Loucy (cell line): Measurements from ENCODE around the gene CAB39.
A peak's percentile ranks its signal among the peaks of the same experiment; 100 is the strongest.

ENCODE experiments used
- H2AFZ ChIP-seq: fragments of 200-600 bp; sonication (generic); 2 replicates; pipeline ENCODE4 v1.6.0; 2016; ENCODE audit warnings: antibody characterized with exemption, mild to moderate bottlenecking, low read length, moderate library complexity
- H3F3A ChIP-seq: fragments of 200-600 bp; 2 replicates; pipeline ENCODE4 v1.6.0; 2016; ENCODE audit warnings: antibody characterized with exemption, low read depth, mild to moderate bottlenecking
- H3K27me3 ChIP-seq: fragments of 200-600 bp; sonication (generic); 2 replicates; pipeline ENCODE4 v1.6.1; 2014; ENCODE audit warnings: low read length, mild to moderate bottlenecking; ENCODE audit not compliant: insufficient read depth, poor library complexity, severe bottlenecking
- H3K36me3 ChIP-seq: fragments of 200-600 bp; sonication (generic); 2 replicates; pipeline ENCODE4 v1.6.1; 2016; ENCODE audit warnings: low read length; ENCODE audit not compliant: insufficient read depth
- H3K4me1 ChIP-seq: fragments of 200-600 bp; sonication (generic); 2 replicates; pipeline ENCODE4 v1.5.1; 2014; ENCODE audit warnings: low read length, mild to moderate bottlenecking; ENCODE audit not compliant: insufficient read depth, poor library complexity, severe bottlenecking
- H3K4me2 ChIP-seq: fragments of 200-600 bp; sonication (generic); 2 replicates; pipeline ENCODE4 v1.6.0; 2014; ENCODE audit warnings: antibody characterized with exemption, low read length, low read depth, mild to moderate bottlenecking; ENCODE audit not compliant: poor library complexity, severe bottlenecking
- H3K4me3 ChIP-seq: fragments of 200-600 bp; sonication (generic); 2 replicates; pipeline ENCODE4 v1.5.1; 2014; ENCODE audit warnings: low read length, mild to moderate bottlenecking, mixed read lengths; ENCODE audit not compliant: poor library complexity, severe bottlenecking
- H3K79me2 ChIP-seq: fragments of 200-600 bp; sonication (generic); 2 replicates; pipeline ENCODE4 v1.6.1; 2014; ENCODE audit warnings: low read length; ENCODE audit not compliant: insufficient read depth
- H3K9ac ChIP-seq: fragments of 200-600 bp; sonication (generic); 2 replicates; pipeline ENCODE4 v1.6.0; 2014; ENCODE audit warnings: mild to moderate bottlenecking, low read depth, low read length, moderate library complexity; ENCODE audit not compliant: poor library complexity, severe bottlenecking
- H3K9me2 ChIP-seq: fragments of 200-600 bp; sonication (generic); replicated peaks from 2 replicates; pipeline ENCODE4 v1.6.1; 2016; ENCODE audit warnings: low read depth, low read length, mixed read lengths
- H3K9me3 ChIP-seq: fragments of 200-600 bp; sonication (generic); 2 replicates; pipeline ENCODE4 v1.6.1; 2014; ENCODE audit warnings: mild to moderate bottlenecking, antibody characterized with exemption, low read length, low read depth; ENCODE audit not compliant: insufficient read depth
- H4K20me1 ChIP-seq: fragments of 200-600 bp; sonication (generic); 2 replicates; pipeline ENCODE4 v1.6.0; 2014; ENCODE audit warnings: antibody characterized with exemption, low read length, mild to moderate bottlenecking; ENCODE audit not compliant: insufficient read depth, poor library complexity, severe bottlenecking
- EZH2phosphoT487 ChIP-seq: fragments of 200-600 bp; IDR thresholded peaks from 2 replicates; pipeline ENCODE4 v1.6.1; 2018; ENCODE audit warnings: antibody characterized with exemption, mild to moderate bottlenecking, moderate library complexity, borderline replicate concordance
- TF ChIP-seq, protein P1 (sequence below): fragments of 200-600 bp; sonication (generic); conservative IDR thresholded peaks from 2 replicates; pipeline ENCODE4 v1.5.1; 2014; ENCODE audit warnings: mild to moderate bottlenecking, antibody characterized with exemption, low read length

CAB39 gene

DNA sequence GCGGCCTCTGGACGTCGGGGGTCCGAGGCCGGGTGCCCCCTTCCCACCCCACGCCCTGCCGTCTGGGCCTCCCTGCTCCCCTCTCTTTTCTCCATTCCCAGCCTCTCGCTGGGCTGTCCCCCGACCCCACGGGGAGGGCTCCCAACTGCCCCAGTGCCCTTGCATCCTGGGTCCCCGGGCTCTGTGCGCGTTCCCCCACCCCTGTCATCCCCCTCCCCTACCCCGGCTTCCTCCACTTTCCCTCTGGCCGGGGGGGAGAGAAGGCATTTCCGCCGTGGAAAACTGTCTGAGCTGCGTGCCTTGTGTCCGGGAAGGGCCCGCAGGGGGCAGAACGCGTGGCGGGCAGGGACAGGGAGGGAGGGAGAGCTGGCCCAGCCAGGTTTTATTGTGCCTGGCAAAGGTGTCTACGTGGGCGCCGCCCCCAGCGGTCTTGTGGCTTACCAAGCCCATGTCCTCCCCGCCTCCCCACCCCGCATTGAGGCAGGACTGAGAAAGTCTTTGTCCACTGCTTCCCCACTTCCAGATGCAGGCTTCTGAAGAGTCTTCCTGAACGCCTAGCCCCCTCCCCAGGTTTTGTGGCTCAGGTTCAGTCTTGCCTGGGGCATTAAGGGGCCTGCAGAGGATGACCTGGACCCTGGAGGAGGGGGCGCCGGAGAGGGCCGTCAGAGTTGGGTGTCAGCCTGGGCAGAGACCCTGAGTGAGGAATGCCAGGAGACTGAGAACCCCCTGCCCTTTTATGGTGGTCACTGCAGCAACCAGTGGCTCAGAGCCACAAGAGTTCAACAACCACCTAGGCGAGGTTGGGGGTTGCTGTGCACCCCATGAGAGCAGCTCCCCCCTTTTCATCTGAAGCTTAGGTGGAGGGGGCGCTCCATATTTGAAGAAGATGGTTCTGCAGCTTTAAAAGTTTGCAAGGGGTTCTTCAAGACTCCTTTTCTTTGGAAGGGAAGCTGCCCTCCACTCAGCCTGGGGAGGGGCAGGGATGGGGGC lies 153.4 kb downstream of the CAB39 start:
- Histone ChIP-seq H4K20me1 (peaks cover 33% of the 10 kb centered on the region), H3K9me3 (no peaks in the 10 kb centered on the region), H3K4me3 (peak overlapping the region; percentile 97), H2AFZ (peak overlapping the region; percentile 73; the same call in 1 of the 2 replicates), H3F3A (0 out of 2 replicates have a peak, but pooled peaks cover 8% of the 10 kb centered on the region), H3K27me3 (peaks cover 4% of the 10 kb centered on the region), H3K4me1 (peaks cover 47% of the 10 kb centered on the region), H3K4me2 (peak overlapping the region; percentile 95), H3K9me2 (no peaks in the 10 kb centered on the region), H3K9ac (peak overlapping the region; percentile 98), H3K36me3 (no peaks in the 10 kb centered on the region; the same call in 1 of the 2 replicates), H3K79me2 (peaks cover 62% of the 10 kb centered on the region)
- TF ChIP-seq EZH2phosphoT487: no peak
- TF ChIP-seq, protein P1, sequence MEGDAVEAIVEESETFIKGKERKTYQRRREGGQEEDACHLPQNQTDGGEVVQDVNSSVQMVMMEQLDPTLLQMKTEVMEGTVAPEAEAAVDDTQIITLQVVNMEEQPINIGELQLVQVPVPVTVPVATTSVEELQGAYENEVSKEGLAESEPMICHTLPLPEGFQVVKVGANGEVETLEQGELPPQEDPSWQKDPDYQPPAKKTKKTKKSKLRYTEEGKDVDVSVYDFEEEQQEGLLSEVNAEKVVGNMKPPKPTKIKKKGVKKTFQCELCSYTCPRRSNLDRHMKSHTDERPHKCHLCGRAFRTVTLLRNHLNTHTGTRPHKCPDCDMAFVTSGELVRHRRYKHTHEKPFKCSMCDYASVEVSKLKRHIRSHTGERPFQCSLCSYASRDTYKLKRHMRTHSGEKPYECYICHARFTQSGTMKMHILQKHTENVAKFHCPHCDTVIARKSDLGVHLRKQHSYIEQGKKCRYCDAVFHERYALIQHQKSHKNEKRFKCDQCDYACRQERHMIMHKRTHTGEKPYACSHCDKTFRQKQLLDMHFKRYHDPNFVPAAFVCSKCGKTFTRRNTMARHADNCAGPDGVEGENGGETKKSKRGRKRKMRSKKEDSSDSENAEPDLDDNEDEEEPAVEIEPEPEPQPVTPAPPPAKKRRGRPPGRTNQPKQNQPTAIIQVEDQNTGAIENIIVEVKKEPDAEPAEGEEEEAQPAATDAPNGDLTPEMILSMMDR: no peak

DNA sequence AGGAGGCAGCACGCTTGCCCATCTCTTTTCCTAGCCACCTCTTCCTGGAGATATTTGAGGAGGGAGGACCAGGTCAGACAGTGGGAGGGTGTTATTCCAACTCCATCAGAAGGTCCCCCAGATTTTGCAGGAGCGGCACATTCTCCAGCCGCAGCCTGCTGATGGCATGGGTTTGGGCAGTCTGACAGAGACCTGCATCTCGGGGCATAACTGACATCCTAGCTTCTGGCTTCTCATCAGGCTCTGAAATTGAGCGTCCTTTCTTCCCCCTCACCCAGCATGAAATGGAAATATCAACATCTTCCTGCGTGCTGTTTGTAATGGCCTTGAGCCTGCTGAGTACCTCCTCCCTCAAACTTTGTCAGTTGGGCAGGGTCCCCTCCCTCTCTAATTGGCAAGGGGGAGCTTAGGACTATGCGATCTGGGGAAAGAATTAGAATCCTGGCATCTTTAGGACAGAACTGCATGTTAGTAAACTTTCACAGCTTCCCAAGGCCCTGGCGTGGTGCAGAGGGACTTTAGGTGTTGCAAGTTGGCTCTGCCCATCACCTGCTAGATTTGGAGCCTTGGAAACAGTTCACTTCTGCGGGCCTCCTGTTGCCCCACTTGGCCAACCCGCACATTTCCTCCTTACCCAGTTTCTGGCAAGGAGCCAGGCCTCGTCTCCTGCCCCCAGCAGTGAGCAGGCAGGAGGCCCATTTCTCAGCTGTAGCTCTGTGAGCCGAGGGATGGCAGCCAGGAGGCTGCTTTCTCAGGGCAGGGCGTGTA lies 154.3 kb downstream of the CAB39 start:
- Histone ChIP-seq H2AFZ (no peak overlapping the region), H3K9me3 (no peaks in the 10 kb centered on the region), H3K4me3 (peak overlapping the region; percentile 97), H3K9ac (peak overlapping the region; percentile 98), H3F3A (0 out of 2 replicates have a peak, but pooled peaks cover 8% of the 10 kb centered on the region), H3K4me1 (peaks cover 49% of the 10 kb centered on the region), H3K4me2 (peak overlapping the region; percentile 95), H4K20me1 (peaks cover 36% of the 10 kb centered on the region), H3K36me3 (no peaks in the 10 kb centered on the region; the same call in 1 of the 2 replicates), H3K79me2 (peaks cover 71% of the 10 kb centered on the region), H3K27me3 (peaks cover 4% of the 10 kb centered on the region), H3K9me2 (no peaks in the 10 kb centered on the region)
- TF ChIP-seq, protein P1: no peak
- TF ChIP-seq EZH2phosphoT487: no peak

DNA sequence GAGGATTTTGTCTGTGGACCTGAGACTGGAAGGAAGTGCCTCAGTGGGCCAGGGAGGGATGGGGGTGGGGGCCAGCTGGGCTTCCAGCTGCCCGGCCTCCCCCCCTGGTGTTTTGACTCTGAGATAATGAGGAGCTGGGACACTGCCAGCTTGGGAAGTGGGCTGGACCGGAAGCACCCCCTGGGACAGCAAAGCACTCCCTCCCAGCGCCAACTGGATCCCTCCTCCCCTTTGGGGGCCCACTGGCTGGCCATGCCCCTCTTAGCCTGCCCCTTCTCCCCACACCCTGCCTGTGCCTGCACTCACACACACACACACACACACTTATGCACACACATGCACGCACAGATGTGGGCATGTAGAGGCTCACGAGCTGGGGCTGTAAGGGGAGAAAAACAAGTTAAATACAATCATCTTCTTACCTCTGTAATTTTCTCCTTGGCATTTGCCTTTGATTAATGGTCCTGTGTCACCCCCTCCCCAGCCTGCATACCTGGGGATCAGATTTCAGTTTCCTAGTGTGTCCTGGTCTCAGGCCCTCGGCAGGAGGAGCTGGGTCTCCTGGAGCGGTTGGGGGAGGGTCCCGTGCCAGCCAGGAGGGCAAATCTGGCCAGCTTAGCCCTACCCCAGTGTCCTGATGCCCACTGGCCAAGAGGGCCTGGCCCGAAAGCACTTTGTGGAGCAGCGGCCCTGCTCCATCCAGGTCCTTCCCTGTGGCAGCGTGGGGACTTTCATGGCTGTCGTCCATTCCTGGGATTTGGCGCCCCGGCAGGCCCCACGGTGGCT lies 155.7 kb downstream of the CAB39 start:
- H3K9me3 ChIP-seq: no peaks in the 10 kb centered on the region
- H3K36me3 ChIP-seq: no peaks in the 10 kb centered on the region; the same call in 1 of the 2 replicates
- H3K79me2 ChIP-seq: peaks cover 85% of the 10 kb centered on the region
- H4K20me1 ChIP-seq: peaks cover 44% of the 10 kb centered on the region
- H3K4me2 ChIP-seq: peak overlapping the region; percentile 95
- no peak overlapping the region for H2AFZ ChIP-seq
- peaks cover 4% of the 10 kb centered on the region for H3K27me3 ChIP-seq
- 0 out of 2 replicates have a peak, but pooled peaks cover 8% of the 10 kb centered on the region for H3F3A ChIP-seq
- H3K9ac ChIP-seq: peak overlapping the region; percentile 25
- H3K4me1 ChIP-seq: peaks cover 49% of the 10 kb centered on the region
- H3K9me2 ChIP-seq: no peaks in the 10 kb centered on the region
- no peak for TF ChIP-seq EZH2phosphoT487
- TF ChIP-seq, protein P1: no peak
- H3K4me3 ChIP-seq: peak overlapping the region; percentile 28
